ENCODE results near the gene CLDND1.
"Not testable (repeated sequence)": the region's sequence is repeated elsewhere in the genome, so short reads cannot be mapped to it uniquely, and the experiment has no call there.

The CLDND1 gene

DNA sequence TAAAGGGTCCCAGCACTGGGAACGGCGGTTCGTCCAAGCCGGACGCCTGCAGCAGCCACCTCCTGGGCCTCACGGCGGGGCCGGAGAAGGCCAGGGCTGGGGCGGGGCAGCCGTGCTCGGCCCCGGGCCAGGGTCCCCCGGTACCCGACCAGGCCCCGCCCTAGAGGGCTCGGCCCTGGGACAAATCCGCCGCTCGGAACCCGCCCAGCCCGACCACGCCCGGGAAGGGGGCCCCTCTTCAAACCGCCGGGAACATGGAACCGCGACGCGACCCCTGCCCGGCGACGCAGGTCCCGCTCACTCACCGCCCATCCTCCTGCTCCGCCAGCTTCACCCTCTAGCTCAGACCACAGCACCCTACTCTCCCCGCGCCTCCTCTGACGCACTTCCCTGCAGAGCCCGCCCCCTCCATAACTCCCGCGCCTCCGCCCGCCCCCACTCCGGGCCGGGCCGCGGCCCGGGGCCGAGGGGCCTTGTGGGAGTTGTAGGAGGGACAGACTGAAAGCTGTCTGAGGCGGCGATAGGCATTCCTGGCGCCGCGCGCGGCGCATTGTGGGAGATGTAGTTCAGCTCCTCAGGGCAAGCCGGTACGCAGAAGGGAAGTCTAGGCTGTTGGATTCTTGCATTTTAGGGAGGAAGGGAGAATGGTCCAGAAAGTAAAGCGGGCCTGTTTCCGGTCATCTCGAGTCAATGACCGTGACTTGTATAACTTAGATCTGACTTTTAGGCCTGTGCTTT, at the start of gene CLDND1:
Gene CLDND1, minus strand, starts transcription at position 359 of the 738 bp plus-strand sequence. CDS start 1,478 bp downstream, outside the sequence.
- H3K27ac Mint-ChIP-seq: peak within 1 kb of the TSS; percentile 72

DNA sequence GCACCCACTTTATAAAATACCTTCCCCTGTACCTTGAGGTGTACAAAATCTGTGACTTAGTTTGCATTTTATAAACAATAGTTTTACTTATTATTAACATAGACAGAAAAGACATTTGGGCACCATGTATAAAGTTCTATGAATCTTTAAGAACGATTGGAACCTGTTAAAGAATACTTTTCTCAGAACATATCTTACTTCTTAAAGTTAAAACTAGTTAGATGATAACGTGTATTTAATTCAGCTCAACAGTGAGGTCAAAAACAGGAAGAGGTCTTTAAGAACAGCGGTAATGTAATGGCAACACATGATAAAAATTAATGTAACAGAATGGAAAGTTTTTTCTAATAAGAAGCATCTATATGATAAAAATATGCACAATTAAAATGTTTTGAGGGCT, 45.7 kb upstream of the CLDND1 start:
- Mint-ChIP-seq H3K4me1 (peaks cover 32% of the 10 kb centered on the region), H3K27me3 (no peaks in the 10 kb centered on the region), H3K4me3 (no peak overlapping the region), H3K27ac (peak overlapping the region; percentile 76), H3K36me3 (no peaks in the 10 kb centered on the region), H3K9me3 (peaks cover 2% of the 10 kb centered on the region)
- no peak for ATAC-seq

More for the DNA sequence above, at the start of gene CLDND1:
- peak; percentile 99 for ATAC-seq
- H3K4me3 Mint-ChIP-seq: peak within 1 kb of the TSS; percentile 89
- H3K9me3 Mint-ChIP-seq: no peaks in the 10 kb centered on the region
- peaks cover 64% of the 10 kb centered on the region for H3K4me1 Mint-ChIP-seq
- H3K36me3 Mint-ChIP-seq: peaks cover 53% of the 10 kb centered on the region
- H3K27me3 Mint-ChIP-seq: no peaks in the 10 kb centered on the region

DNA sequence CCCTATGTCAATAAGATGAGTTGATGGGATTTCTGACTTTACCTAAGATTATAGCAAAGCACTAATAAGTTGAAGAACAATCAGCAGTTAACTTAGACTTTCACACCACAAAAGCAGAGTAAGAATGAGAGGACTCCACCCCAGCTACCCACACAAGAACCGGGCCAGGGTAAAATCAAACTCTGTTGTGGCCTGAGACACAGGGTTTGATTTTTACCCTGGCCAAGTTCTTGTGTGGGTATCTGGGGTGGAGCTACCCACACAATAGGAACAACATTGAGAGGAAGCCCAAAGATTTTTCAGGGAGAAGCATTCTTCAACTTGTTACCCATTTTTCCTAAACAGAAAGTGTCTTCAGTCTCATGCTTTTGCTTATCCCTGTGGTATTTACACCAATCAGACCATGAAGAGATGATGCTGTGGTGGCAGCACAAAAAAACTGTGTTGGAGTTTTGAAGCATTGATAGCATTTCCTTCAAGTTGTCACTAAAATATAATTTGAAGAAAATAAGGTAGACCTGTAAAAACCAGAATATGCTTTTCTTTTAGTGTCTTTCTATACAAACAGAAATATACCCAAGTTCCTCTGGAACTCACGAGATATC, 45.1 kb upstream of the CLDND1 start:
- peak; percentile 51 for ATAC-seq
- Mint-ChIP-seq H3K9me3 (peaks cover 2% of the 10 kb centered on the region), H3K4me1 (peaks cover 33% of the 10 kb centered on the region), H3K27ac (peak overlapping the region; percentile 76), H3K36me3 (no peaks in the 10 kb centered on the region), H3K27me3 (no peaks in the 10 kb centered on the region), H3K4me3 (no peak overlapping the region)

DNA sequence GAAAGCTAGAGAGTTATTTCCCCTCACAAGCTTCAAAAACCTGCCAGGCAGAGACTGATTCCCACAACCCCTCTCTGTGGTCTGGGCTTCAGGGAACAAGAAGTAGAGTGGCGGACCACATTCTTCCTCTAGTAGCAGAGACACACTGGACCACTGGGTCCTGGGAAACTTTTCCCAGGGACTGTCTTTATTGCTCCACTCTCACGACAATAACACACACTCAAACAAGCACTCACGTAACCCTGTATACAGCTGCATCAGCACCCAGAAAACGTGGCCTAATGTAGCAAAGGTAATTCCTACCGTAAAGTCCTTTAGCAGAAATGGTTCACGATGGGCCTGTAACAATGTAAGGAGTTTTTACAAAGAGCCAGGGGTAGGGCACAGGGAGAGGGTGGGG, 43.1 kb upstream of the CLDND1 start:
- Mint-ChIP-seq H3K4me1 (peaks cover 39% of the 10 kb centered on the region), H3K9me3 (peaks cover 2% of the 10 kb centered on the region), H3K4me3 (no peak overlapping the region), H3K27ac (peak overlapping the region; percentile 86), H3K36me3 (no peaks in the 10 kb centered on the region), H3K27me3 (no peaks in the 10 kb centered on the region)
- no peak for ATAC-seq

DNA sequence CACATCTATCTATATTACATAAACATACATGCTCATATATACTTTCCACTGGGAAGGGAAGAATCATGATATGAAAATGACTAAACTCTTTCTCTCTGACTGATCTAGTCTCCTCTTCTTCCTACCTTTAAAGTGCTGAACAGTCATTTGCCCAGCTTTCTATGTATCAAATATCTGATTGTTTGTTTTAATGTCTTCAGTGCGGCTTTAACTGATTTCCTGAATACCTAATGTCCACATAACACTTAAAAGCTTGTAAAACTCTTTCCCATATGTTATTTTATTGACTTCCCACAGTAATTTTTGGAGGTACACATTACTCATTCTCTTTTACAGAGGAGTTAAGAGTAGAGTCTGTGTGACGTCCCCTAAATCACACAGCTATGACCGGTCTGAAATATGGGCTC, 42.5 kb upstream of the CLDND1 start:
- Mint-ChIP-seq H3K36me3 (no peaks in the 10 kb centered on the region), H3K4me1 (peaks cover 41% of the 10 kb centered on the region), H3K4me3 (no peak overlapping the region), H3K27me3 (no peaks in the 10 kb centered on the region), H3K27ac (peak overlapping the region; percentile 86), H3K9me3 (peaks cover 2% of the 10 kb centered on the region)
- ATAC-seq: no peak

DNA sequence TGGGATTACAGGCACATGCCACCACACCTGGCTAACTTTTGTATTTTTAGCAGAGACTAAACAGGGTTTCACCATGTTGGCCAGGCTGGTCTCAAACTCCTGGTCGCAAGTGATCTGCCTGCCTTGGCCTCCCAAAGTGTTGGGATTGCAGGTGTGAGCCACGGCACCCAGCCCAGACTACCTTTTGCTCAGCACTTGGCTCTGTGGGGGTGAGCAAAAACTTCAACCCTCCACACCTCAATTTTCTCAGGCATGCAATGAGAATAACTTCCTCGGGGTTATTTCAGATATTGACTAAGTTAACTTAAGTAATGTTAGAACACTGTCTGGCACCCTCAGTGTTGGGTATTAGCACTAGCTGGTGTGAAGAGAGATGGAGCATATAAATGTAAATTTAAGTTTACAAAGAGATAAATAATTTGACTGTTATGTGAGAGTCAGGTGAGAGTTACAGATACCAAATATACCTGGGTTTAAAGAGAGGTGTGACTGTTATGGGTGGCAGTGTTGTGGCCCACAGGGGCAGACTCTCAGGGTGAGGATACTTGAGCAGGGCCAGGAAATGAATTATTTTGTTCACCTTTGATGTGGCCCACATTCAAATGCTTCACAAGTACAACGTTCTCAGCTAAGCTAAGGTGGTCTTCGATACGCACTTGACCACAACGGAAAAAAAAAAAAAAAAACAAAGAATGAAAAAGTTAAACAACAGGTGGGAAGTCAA, 41.7 kb upstream of the CLDND1 start:
- peaks cover 2% of the 10 kb centered on the region for H3K9me3 Mint-ChIP-seq
- peak overlapping the region; percentile 86 for H3K27ac Mint-ChIP-seq
- H3K36me3 Mint-ChIP-seq: no peaks in the 10 kb centered on the region
- H3K27me3 Mint-ChIP-seq: no peaks in the 10 kb centered on the region
- peak overlapping the region; percentile 47 for H3K4me3 Mint-ChIP-seq
- peaks cover 41% of the 10 kb centered on the region for H3K4me1 Mint-ChIP-seq
- ATAC-seq: peak; percentile 63

DNA sequence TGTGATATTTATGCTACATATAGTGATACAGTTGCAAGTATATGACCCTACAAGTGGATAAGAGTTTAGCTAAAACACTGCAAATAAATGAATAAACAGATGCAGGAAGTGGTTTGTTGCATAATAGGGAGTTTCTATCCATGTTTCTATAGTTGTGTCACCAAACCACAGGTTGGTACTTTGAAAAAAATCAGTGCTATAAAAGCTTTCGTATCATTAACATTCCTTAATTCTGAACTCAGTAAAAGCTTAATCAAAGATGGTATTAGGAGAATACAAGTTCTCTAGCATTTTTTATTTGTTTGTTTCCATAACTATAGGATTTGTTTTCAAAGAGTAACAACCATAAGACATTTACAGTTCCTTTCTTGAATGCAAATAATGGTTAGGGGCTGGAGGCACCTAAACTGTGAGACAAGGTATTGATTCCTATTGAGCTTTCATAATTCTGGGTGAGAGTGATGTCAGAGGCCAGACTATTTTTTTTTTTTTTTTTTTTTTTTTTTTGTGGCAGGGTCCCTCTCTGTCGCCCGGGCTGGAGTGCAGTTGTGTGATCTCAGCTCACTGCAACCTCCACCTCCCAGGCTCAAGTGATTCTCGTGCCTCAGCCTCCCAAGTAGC, 41.1 kb upstream of the CLDND1 start:
- ATAC-seq: peak; percentile 71
- Mint-ChIP-seq H3K27ac (peak overlapping the region; percentile 86), H3K27me3 (no peaks in the 10 kb centered on the region), H3K9me3 (no peaks in the 10 kb centered on the region), H3K36me3 (no peaks in the 10 kb centered on the region), H3K4me1 (peaks cover 46% of the 10 kb centered on the region), H3K4me3 (no peak overlapping the region)

DNA sequence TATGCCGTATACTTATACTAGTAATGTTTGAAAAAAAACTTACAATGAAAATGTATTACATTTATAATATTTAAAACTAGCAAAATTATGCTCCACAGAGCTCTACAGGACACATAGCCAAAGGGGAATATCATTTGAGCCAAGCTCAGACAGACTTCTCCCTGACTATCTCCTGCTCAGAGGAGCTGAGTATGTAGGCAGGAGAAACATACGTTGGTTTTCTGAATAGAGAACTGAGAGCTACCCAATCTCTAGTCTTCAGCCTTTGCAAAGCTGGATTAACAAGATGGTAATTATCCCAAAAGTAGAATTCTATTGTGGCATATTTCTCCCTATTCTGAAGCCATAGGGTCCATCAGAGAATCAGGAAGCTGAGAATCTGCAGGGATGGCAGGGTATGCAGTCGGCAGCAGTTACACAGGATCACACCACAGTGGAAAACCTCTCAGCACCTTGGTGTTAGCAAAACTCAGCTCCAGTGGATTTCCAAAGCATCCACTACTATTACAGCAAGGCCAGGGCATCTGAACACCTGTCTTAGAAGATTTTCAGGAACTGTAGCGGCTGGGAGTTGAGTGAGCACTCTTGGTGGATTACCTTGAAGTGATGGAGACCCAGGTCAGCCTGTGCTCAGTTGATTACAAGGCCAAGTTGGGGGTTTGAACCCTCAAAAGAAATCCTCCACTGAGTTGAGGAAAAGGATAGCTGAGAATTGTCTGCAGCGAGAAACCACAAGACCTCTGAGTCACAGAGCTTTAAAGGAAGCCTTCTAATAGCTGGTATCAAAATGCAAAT, 39.2 kb upstream of the CLDND1 start:
- Mint-ChIP-seq H3K9me3 (no peaks in the 10 kb centered on the region), H3K36me3 (no peaks in the 10 kb centered on the region), H3K27ac (no peak overlapping the region), H3K27me3 (no peaks in the 10 kb centered on the region), H3K4me3 (peak overlapping the region; percentile 7), H3K4me1 (peaks cover 59% of the 10 kb centered on the region)
- peak; percentile 32 for ATAC-seq

DNA sequence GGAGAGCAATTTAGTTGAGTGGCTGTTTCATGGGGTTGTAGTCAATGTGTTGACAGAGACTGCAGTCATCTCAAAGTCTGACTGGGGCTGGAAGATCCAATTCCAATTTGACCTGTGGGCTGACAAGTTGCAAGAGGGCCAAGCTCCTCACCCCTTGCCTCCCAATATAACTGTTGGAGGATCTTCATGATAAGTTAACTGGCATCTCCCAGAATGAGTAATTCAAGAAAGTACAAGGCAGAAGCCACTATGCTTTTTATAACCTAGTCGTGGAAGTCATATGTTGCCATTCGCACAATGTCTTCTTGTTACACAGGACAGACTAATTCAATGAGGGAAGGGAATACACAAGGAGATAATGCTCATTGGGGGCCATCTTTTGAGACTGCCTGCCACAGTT, 38.2 kb upstream of the CLDND1 start:
- Mint-ChIP-seq H3K4me1 (peaks cover 70% of the 10 kb centered on the region), H3K27ac (peak overlapping the region; percentile 62), H3K9me3 (no peaks in the 10 kb centered on the region), H3K4me3 (peak overlapping the region; percentile 43), H3K27me3 (no peaks in the 10 kb centered on the region), H3K36me3 (peaks cover 2% of the 10 kb centered on the region)
- no peak for ATAC-seq

DNA sequence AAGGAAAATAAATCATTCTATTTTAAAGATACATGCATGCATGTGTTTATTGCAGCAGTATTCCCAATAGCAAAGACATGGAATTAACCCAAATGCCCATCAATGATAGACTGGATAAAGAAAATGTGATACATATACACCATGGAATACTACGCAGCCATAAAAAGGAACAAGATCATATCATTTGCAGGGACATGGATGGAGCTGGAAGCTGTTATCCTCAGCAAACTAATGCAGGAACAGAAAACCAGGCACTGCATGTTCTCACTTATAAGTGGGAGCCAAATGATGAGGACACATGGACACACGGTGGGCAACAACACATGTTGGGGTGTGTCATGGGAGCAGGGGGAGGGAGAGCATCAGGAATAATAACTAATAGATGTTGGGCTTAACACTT, 37.1 kb upstream of the CLDND1 start:
- H3K9me3 Mint-ChIP-seq, H3K27ac Mint-ChIP-seq, ATAC-seq, H3K36me3 Mint-ChIP-seq, H3K4me3 Mint-ChIP-seq, H3K27me3 Mint-ChIP-seq: not testable (repeated sequence)
- peaks cover 71% of the 10 kb centered on the region for H3K4me1 Mint-ChIP-seq

DNA sequence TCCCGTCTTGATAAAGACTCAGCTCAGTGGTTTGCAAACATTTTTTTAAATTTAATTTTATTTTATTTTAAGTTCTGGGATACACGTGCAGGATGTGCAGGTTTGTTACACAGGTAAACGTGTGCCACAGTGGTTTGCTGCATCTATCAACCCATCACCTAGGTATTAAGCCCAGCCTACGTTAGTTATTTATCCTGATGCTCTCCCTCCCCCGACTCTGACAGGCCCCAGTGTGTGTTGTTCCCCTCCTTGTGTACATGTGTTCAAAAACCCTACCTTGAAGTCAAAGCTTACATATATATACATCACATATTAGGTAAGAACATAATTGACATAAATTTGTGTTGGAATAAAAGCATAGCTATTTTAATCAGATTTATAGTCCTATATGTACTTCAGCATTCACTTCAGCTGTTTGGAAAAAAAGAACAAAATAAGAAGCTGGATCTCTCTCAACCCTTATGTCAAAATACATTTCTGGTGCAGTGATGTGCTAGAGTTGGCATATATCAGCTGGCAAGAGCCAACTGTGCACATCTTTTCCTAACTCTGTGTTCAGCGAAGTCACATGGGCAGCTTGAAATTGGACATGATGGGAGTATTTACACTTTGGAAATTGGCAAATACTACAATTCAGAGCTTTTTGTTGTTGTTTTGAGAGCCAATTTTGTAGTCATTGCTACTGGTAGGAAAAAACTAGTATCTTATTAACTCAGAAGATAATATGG, 35.6 kb upstream of the CLDND1 start:
- no peaks in the 10 kb centered on the region for H3K9me3 Mint-ChIP-seq
- H3K27me3 Mint-ChIP-seq: no peaks in the 10 kb centered on the region
- ATAC-seq: no peak
- H3K36me3 Mint-ChIP-seq: peaks cover 6% of the 10 kb centered on the region
- peak overlapping the region; percentile 100 for H3K27ac Mint-ChIP-seq
- peak overlapping the region; percentile 21 for H3K4me3 Mint-ChIP-seq
- H3K4me1 Mint-ChIP-seq: peaks cover 70% of the 10 kb centered on the region

DNA sequence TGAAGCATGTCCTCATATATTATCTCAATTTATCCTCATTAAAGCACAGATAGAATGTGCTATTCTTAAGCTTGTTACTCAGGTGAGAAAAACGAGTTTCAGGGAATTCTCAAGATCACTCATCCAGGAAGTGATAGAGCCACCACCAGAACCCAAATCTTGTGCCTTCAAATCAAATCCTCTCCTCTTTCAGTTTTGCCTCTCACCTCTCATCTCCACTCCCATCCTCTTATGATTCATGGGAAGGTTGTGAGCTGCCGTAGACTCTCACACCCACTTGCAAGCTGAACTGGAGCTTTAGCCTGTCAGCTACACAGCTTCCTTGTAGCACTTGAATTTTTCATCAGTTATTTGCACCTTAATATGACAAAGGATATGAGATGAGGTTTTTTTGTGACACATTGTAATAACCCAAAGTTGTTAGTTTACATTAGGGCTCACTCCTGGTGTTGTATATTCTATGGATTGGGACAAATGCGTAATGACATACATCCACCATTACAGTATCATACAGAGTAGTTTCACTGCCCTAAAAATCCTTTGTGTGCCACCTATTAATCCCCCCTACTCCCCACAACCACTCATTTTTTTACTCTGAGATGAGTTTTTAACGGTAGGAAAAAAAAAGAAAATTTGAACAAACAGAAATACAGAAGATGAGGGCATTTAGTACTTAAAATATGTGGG, 34.8 kb upstream of the CLDND1 start:
- Mint-ChIP-seq H3K4me1 (peaks cover 72% of the 10 kb centered on the region), H3K27me3 (no peaks in the 10 kb centered on the region), H3K27ac (peak overlapping the region; percentile 100), H3K9me3 (no peaks in the 10 kb centered on the region), H3K4me3 (peak overlapping the region; percentile 81), H3K36me3 (peaks cover 6% of the 10 kb centered on the region)
- no peak for ATAC-seq

DNA sequence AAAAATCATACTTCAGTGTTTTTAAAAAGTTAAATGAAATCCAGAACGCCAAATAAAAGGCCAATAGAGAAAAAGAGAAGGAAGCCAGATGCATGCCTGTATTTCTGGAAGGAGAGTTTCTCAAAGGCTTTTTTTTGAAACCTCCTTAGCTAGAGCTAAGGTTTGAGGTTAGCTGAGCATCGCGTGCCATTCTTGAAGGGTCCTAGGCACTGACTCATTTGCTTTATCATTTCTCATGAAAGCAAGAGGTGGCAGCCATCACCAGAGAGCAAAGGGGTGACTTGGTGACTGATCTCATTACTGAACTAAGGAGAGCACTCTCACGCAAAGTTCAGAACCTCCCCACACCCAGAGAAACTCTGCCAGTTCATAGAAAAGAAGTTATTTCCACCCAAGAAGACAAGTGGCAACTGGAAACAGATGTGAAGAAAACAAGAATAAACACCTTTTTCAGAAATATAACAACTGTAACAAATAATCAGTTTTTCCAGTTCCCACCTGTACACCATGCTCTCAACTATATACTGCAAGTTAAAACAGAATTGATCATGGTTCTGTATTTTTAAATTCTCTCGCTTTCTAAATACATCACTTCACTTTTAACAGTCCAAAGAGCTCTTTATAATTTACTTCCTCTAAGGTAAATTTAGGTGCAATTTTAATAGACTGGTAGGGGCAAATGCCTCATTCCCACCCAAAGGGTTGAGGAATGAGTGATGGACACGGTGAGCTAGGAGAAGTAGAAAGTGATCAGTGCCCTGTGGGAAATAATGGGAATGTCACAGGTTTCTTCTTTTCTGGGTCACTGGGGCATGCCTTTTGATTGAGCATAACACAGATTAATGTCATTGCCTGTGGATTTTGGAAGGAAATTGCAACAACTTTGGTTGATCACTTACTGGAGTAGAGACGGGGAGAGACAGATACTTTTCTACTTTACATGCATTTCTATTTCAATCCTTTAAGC, 33.7 kb upstream of the CLDND1 start:
- peaks cover 14% of the 10 kb centered on the region for H3K36me3 Mint-ChIP-seq
- peak overlapping the region; percentile 81 for H3K4me3 Mint-ChIP-seq
- peak; percentile 96 for ATAC-seq
- peaks cover 82% of the 10 kb centered on the region for H3K4me1 Mint-ChIP-seq
- H3K9me3 Mint-ChIP-seq: no peaks in the 10 kb centered on the region
- no peaks in the 10 kb centered on the region for H3K27me3 Mint-ChIP-seq
- peak overlapping the region; percentile 100 for H3K27ac Mint-ChIP-seq
